ENCODE data around the gene SPCS3.

SPCS3 gene

DNA sequence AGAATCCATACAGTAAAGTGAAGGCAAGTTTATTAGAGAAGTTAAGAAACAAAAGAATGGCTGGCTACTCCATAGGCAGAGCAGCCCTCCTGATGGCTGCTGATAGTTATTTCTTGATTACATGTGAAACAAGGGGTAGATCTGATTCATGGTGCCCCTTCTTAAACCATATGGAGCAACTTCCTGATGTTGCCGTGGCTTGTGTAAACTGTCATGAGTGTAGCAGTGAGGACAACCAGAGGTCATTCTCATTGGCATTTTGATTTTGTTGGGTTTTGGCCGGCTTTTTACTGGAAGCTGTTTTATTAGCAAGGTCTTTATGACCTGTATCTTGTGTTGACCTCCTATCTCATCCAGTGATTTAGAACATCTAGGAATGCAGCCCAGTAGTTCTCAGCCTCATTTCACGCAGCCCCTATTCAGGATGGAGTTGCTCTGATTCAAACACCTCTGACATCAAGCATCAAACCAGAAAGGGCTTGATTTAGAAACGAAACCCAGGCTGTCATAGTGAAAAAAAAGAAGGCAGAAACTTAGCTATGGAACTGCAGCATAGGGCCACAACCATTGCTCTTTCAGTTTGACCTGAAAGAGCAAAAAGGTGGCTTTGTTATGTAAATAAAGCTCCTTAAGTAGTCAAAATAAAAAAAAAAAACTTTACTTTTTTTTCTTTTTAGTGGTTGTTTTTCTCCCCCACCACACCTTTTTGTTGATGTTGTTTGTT lies 37.8 kb downstream of the SPCS3 start:
- H3K4me3 ChIP-seq (ENCODE audit: control insufficient read depth, low read depth, low read length), result no peak overlapping the region
- no peak for DNase-seq (ENCODE audit: low read depth)
- TF ChIP-seq CTCF (IDR thresholded peaks at IDR 0.05; ENCODE audit: control insufficient read depth, insufficient read depth, low read depth, low read length, missing control alignments), result no peak

DNA sequence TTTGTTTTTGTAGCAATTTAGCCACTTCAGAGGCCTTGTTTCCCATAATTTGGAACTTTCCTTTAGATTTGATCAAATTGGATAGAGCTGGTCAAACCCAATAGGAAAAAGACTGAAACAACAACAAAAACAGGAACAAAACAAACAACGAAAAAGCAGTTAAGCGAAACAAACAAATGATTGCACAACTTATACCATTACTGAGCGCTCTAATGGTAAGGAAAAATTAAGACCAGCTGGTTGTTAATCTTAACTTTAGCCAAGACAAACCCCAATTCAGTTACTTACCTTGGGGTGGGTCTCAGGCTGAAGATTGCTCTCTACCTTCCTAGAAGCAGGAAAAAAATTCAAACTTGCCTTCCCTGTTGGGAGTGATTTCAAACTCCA lies 38.3 kb downstream of the SPCS3 start:
- no peak for TF ChIP-seq CTCF (IDR thresholded peaks at IDR 0.05; ENCODE audit: control insufficient read depth, insufficient read depth, low read depth, low read length, missing control alignments)
- no peak for DNase-seq (ENCODE audit: low read depth)
- H3K4me3 ChIP-seq (ENCODE audit: control insufficient read depth, low read depth, low read length), result no peak overlapping the region

- TF ChIP-seq CTCF (IDR thresholded peaks at IDR 0.05; ENCODE audit: control insufficient read depth, insufficient read depth, low read depth, low read length, missing control alignments), result no peak
- no peak overlapping the region for H3K4me3 ChIP-seq (ENCODE audit: control insufficient read depth, low read depth, low read length)
These were observed 39.8 kb downstream of the SPCS3 start for GRCh38 chr4:176359590-176359989.

GRCh38 chr4:176360446-176360845 lies 40.7 kb downstream of the SPCS3 start:
- DNase-seq (ENCODE audit: low read depth), result no peak
- no peak overlapping the region for H3K4me3 ChIP-seq (ENCODE audit: control insufficient read depth, low read depth, low read length)
- no peak for TF ChIP-seq CTCF (IDR thresholded peaks at IDR 0.05; ENCODE audit: control insufficient read depth, insufficient read depth, low read depth, low read length, missing control alignments)

More at GRCh38 chr4:176359590-176359989, 39.8 kb downstream of the SPCS3 start:
- DNase-seq (ENCODE audit: low read depth), result peak; percentile 74

GRCh38 chr4:176363072-176363471 lies 43.3 kb downstream of the SPCS3 start:
- DNase-seq (ENCODE audit: low read depth), result no peak
- no peak for TF ChIP-seq CTCF (IDR thresholded peaks at IDR 0.05; ENCODE audit: control insufficient read depth, insufficient read depth, low read depth, low read length, missing control alignments)
- no peak overlapping the region for H3K4me3 ChIP-seq (ENCODE audit: control insufficient read depth, low read depth, low read length)

DNA sequence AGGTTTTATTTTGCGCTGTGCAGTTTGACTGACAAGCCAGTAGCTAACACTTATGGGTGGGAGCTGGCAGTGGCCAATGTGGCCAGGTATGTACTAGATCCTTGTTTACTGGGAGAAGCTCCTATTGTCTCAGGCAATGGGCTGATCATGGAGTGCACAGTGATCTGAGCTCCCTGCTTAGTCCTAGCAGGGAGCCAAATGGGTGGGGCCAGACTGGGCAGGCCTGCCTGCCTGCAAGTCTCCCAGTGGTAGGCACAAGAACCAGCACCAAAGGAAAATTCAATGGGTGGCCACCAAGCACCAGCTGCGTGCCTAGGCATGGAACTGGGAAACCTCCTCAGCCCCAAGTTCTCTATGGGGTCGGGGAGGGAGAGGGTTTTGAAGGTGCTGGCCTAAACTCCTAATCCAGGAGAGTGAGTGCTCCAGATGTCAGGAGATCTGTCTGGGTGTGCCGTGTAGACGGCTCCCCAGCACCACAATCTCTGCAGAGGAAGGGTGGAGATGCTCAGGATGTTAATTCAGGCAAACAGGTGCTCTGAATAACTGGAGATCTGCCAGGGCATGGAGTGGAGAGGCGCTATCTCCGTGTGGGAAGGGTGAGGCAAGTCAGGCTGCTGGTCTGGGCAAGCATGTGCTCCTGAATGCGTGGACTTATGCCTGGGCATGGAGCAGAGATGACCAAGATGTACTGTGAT lies 48.2 kb downstream of the SPCS3 start:
- no peak overlapping the region for H3K4me3 ChIP-seq (ENCODE audit: control insufficient read depth, low read depth, low read length)
- no peak for TF ChIP-seq CTCF (IDR thresholded peaks at IDR 0.05; ENCODE audit: control insufficient read depth, insufficient read depth, low read depth, low read length, missing control alignments)
- DNase-seq (ENCODE audit: low read depth), result no peak

All from AG09309 (cell line).